Body of pancreas (tissue), 4 donors: ENCODE results near the gene FBLN1. TPM values are rescaled to one million over a fixed set of nuclear protein-coding genes. Genes with fewer than 3 reads are reported as not detected.

Experiments
- ATAC-seq: fragments of 150-250 bp; one replicate; pipeline ENCODE4 v1.9.1; 2016
- DNase-seq, 4 donors: peaks; one replicate each; pipeline ENCODE4 v3.0.0-alpha.2; 2019
- H3K27ac ChIP-seq, 4 donors: fragments of 200-600 bp; sonication (generic); 1 replicate in 3 of 4; 2 replicates in 1 of 4; pipeline versions ENCODE4 v1.5.1 to v1.6.1; 2016 to 2019; ENCODE audit warnings: mild to moderate bottlenecking in 1 of 4, mixed read lengths in 1 of 4, moderate library complexity in 1 of 4
- H3K27me3 ChIP-seq, 2 donors: fragments of 200-600 bp; sonication (generic); one replicate each; pipeline ENCODE4 v1.6.0; 2016; ENCODE audit warnings: mild to moderate bottlenecking in 1 of 2
- H3K36me3 ChIP-seq, 2 donors: fragments of 200-600 bp; sonication (generic); replicated peaks in 1 of 2; 2 replicates each; pipeline ENCODE4 v1.5.1; 2016; ENCODE audit warnings: low read depth in 2 of 2; ENCODE audit not compliant: insufficient read depth in 1 of 2
- H3K4me1 ChIP-seq: fragments of 200-600 bp; sonication (generic); one replicate; pipeline ENCODE4 v1.6.0; 2016
- H3K4me3 ChIP-seq, 2 donors: fragments of 200-600 bp; sonication (generic); 1 replicate in 1 of 2; 2 replicates in 1 of 2; pipeline ENCODE4 v1.5.1; 2016 to 2019
- H3K9me3 ChIP-seq, 3 donors: fragments of 200-600 bp; sonication (generic); 1 replicate in 2 of 3; 2 replicates in 1 of 3; pipeline ENCODE4 v1.5.1; 2016
- CTCF ChIP-seq, 7 experiments: fragments of 450-650 bp in 4 of 7; fragments of 200-600 bp in 3 of 7; sonication (generic) in 3 of 7; IDR thresholded peaks; one replicate each; pipeline ENCODE4 v1.5.1; 2016 to 2019; ENCODE audit warnings: antibody characterized with exemption in 7 of 7
- POLR2A ChIP-seq, 3 donors: fragments of 450-650 bp; IDR thresholded peaks; one replicate each; pipeline ENCODE4 v1.6.1; 2016; ENCODE audit warnings: antibody characterized with exemption in 3 of 3, mild to moderate bottlenecking in 2 of 3
- WGBS, 2 donors: methylation state at CpG; one replicate each; pipeline ENCODE4 v1.1.5; 2017; 5-methylcytosine and 5-hydroxymethylcytosine counted together
- intact Hi-C: fragments of 100-400 bp; cut with DNase I; formaldehyde crosslinking; loops from one replicate; pipeline ENCODE4 v1.15.1; 2023
- total RNA-seq, 2 donors: library from RNA; depleted of rRNA; stranded (reverse); fragments of >200 nt; gene quantifications; one replicate each; pipeline ENCODE4 v1.1.0, GENCODE V29; 2016

FBLN1 gene
- total RNA-seq, 2 donors from 2014 or later, result 97.0 to 119 TPM

DNA sequence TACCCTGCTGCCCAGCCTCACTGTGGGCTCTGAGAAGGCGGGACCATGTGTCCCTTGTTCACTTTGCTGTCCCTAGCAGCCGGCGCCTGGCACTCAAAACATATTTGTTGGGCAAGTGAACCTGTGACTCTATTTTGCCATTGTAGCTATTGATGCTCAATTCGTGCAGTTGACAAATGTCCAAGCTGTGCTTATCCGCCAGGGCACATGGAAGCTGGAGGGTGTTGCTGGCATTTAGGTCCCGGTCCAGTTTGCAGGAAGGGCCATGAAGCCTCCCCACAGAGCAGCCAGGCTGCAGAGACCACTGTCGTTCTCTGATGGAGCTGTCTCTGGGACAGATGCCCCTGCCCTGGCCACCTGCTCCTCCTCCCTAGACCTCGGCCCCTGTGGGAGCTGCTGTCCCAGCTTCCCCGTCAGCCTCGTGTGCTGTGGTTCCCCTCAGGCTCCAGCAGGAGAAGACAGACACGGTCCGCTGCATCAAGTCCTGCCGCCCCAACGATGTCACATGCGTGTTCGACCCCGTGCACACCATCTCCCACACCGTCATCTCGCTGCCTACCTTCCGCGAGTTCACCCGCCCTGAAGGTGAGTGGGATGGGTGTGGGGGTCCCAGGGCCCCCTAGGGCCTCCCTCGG, 71.5 kb downstream of the FBLN1 start:
- DNase-seq (no peak), ATAC-seq (no peak)
- TF ChIP-seq CTCF (IDR thresholded peaks at IDR 0.05) (no peak), POLR2A (IDR thresholded peaks at IDR 0.05) (no peak)
- 72 to 80% methylated on average over 21 to 23 of the region's 23 CpGs for WGBS, 2 donors
- Histone ChIP-seq H3K27ac (no peak overlapping the region), H3K27me3 (no peaks in the 10 kb centered on the region), H3K4me1 (no peaks in the 10 kb centered on the region), H3K4me3 (no peak overlapping the region), H3K9me3 (peaks cover 0 to 6% (median 0%) of the 10 kb centered on the region in 3 donors), H3K36me3 (no peaks in the 10 kb centered on the region)
- intact Hi-C loops, result no loop called here

DNA sequence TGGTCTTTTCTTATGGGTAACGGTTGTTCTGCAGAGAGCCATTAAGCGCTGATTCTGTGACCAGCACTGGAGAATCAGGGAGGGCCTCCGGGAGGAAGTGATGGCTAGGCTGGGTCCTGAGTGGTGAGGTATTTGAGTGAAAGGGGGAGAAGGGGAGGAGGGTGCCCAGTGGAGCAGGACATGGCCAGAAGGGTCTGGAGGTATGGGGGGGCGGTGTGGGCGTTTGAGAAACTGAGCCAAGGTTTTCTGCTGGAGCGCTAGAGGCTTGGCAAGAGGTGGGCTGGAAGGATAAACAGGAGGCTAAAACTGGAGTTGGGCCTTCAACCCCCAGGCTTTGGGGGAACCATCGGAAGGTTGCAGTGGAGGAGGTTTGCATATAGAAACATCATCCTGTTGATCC, 72.5 kb downstream of the FBLN1 start:
- Histone ChIP-seq H3K4me3 (no peak overlapping the region), H3K27ac (no peak overlapping the region), H3K9me3 (peaks cover 0 to 6% (median 0%) of the 10 kb centered on the region in 3 donors), H3K4me1 (no peaks in the 10 kb centered on the region), H3K27me3 (no peaks in the 10 kb centered on the region), H3K36me3 (no peaks in the 10 kb centered on the region)
- no peak for ATAC-seq
- TF ChIP-seq POLR2A (IDR thresholded peaks at IDR 0.05) (no peak), CTCF (IDR thresholded peaks at IDR 0.05) (no peak)
- intact Hi-C loops, result no loop called here
- DNase-seq, result no peak
- WGBS, 2 donors, result 77 to 85% methylated on average over 7 of the region's 7 CpGs

DNA sequence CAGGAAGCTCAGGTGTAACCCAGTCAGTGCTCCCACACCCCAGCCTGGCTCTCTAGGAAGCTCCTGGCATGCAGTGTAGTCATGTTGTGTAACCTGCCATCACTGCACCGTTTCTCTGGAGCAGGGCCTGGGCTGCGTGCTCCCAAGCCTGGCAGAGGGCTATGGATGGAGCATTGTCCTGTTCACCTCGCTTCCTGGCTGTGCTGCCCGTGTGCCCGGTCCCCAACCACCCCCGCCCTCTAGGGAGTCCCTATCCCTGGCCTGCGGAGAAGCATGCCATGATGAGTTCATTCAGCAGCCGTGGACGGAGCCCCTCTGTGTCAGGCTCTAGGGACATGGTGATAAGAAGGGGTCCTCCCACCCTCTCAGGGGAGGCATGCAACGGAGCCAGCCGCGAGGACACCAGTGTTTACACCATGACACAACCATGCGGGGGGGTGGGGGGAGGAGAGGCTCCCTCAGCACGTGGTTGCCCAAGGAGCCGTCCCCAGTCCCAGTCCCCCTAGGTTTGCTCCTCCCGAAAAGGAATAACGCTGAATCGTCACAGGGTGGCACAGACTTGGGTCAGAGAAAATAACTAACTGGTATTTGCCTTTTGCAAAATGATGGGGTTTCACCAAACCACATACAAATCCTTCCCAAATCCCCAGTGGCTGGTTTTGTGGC, 73.1 kb downstream of the FBLN1 start:
- WGBS, 2 donors, result 39 to 50% methylated on average over 12 to 18 of the region's 18 CpGs
- no peak overlapping the region for H3K4me3 ChIP-seq
- peaks cover 0 to 6% (median 0%) of the 10 kb centered on the region in 3 donors for H3K9me3 ChIP-seq
- H3K4me1 ChIP-seq, result no peaks in the 10 kb centered on the region
- ATAC-seq (no peak), DNase-seq (no peak)
- intact Hi-C loops, result no loop called here
- no peaks in the 10 kb centered on the region for H3K36me3 ChIP-seq
- H3K27me3 ChIP-seq, result no peaks in the 10 kb centered on the region
- no peak overlapping the region for H3K27ac ChIP-seq
- TF ChIP-seq POLR2A (IDR thresholded peaks at IDR 0.05), result no peak
- no peak for TF ChIP-seq CTCF (IDR thresholded peaks at IDR 0.05)

- Histone ChIP-seq H3K36me3 (no peaks in the 10 kb centered on the region), H3K4me3 (no peak overlapping the region), H3K4me1 (no peaks in the 10 kb centered on the region), H3K9me3 (peaks cover 0 to 5% (median 0%) of the 10 kb centered on the region in 3 donors), H3K27ac (no peak overlapping the region), H3K27me3 (no peaks in the 10 kb centered on the region)
- DNase-seq (no peak), ATAC-seq (no peak)
- 69 to 85% methylated on average over 8 of the region's 8 CpGs for WGBS, 2 donors
- TF ChIP-seq CTCF (IDR thresholded peaks at IDR 0.05) (no peak), POLR2A (IDR thresholded peaks at IDR 0.05) (no peak)
- intact Hi-C loops, result no loop called here
Measured at GRCh38 chr22:45576273-45576625, 73.6 kb downstream of the FBLN1 start.
